ENCODE results near the gene LBHD2.

- TF ChIP-seq, protein P1, sequence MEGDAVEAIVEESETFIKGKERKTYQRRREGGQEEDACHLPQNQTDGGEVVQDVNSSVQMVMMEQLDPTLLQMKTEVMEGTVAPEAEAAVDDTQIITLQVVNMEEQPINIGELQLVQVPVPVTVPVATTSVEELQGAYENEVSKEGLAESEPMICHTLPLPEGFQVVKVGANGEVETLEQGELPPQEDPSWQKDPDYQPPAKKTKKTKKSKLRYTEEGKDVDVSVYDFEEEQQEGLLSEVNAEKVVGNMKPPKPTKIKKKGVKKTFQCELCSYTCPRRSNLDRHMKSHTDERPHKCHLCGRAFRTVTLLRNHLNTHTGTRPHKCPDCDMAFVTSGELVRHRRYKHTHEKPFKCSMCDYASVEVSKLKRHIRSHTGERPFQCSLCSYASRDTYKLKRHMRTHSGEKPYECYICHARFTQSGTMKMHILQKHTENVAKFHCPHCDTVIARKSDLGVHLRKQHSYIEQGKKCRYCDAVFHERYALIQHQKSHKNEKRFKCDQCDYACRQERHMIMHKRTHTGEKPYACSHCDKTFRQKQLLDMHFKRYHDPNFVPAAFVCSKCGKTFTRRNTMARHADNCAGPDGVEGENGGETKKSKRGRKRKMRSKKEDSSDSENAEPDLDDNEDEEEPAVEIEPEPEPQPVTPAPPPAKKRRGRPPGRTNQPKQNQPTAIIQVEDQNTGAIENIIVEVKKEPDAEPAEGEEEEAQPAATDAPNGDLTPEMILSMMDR (IDR thresholded peaks at IDR 0.05) = no peak
- TF ChIP-seq POLR2A (IDR thresholded peaks at IDR 0.05) = no peak
Measured at GRCh38 chr14:103128631-103129300, 44.8 kb downstream of the LBHD2 start.

Measured in thyroid gland (tissue), 4 donors.